Measurements from ENCODE around the gene EMP2.

DNA sequence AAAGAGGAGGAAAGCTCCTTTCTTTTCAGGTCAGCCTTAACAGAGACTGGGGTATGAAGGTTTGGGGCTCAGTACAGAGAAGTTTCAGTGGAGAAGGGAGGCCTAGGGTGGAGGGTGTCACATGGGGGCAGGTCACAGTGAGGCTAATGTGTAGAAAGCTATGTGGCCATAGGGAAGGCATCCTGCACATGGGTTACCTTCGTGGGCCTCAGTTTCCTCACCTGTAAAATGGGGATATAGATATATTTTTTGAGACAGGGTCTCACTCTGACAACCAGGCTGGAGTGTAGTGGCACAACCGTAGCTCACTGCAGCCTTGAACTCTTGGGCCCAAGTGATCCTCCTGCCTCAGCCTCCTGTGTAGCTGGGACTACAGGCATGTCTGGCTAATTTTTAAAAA is 41.8 kb downstream of the EMP2 start:
- TF ChIP-seq RCOR1 (IDR thresholded peaks at IDR 0.05; ENCODE audit: insufficient replicate concordance, low read length) (no peak), CTCF (conservative IDR thresholded peaks at IDR 0.05; ENCODE audit: low read depth, low read length) (no peak)
